Measurements from ENCODE around the gene UBL3. TPM values are rescaled to one million over a fixed set of nuclear protein-coding genes. Genes with fewer than 3 reads are reported as not detected.

Gene UBL3
- total RNA-seq, 1 experiment from 2014 or later, result 10.7 TPM

DNA sequence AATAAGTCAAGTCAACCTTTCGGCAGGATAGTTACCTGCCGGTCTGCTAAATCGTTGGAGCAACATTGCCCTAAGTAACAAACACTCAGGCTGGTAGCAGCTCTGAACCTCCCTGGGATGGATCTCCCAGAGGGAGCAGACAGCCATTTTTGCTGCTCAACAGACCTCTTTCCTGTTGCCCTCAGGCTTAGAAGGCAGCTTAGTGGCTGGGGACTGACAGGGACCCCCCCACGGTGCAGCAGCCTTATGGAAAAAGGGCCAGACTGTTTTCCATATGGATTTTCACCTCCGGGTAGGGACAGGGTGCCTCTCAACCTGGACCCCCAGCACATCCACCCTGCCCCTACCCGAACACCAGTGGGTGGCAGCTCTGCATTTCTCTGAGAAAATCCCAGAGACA, 49.7 kb downstream of the UBL3 start:
- H3K36me3 ChIP-seq (ENCODE audit: control insufficient read depth in 1 of 2, insufficient read depth in 2 of 2, low read length in 2 of 2), result no peaks in the 10 kb centered on the region
- ChIA-PET CTCF (no interaction called here), RAD21 (ENCODE audit: low non-redundant PET in 1 of 2, low total read pairs in 2 of 2, uncharacterized antibody in 2 of 2, unreplicated experiment in 2 of 2) (no interaction called here), POLR2A (no interaction called here)
- no peak overlapping the region for H2AFZ ChIP-seq (ENCODE audit: low read depth, low read length, poor library complexity, severe bottlenecking)
- H3K27ac ChIP-seq (ENCODE audit: low read depth, low read length), result no peak overlapping the region
- BruUV-seq (replicated peaks), result no TSS peak
- no peak for DNase-seq (ENCODE audit: low read depth, low spot score)
- H4K20me1 ChIP-seq (ENCODE audit: insufficient read depth), result no peaks in the 10 kb centered on the region
- TF ChIP-seq SP1 (IDR thresholded peaks at IDR 0.05; ENCODE audit: low read depth) (no peak), ZFX (IDR thresholded peaks at IDR 0.05) (no peak), SRF (IDR thresholded peaks at IDR 0.05; ENCODE audit: low read depth) (no peak), POLR2AphosphoS5 (IDR thresholded peaks at IDR 0.05; ENCODE audit: low read depth, low read length) (no peak), TCF7L2 (IDR thresholded peaks at IDR 0.05; ENCODE audit: borderline replicate concordance, extremely low read depth, insufficient read depth, insufficient read length) (no peak), EZH2 (IDR thresholded peaks at IDR 0.05) (no peak), ELF1 (IDR thresholded peaks at IDR 0.05; ENCODE audit: borderline replicate concordance, low read depth) (no peak), EZH2phosphoT487 (IDR thresholded peaks at IDR 0.05; ENCODE audit: borderline replicate concordance) (no peak), ZNF274 (IDR thresholded peaks at IDR 0.05; ENCODE audit: low read depth, low read length) (no peak), CBX3 (IDR thresholded peaks at IDR 0.05; ENCODE audit: low read depth) (no peak)
- TF ChIP-seq, protein P1, sequence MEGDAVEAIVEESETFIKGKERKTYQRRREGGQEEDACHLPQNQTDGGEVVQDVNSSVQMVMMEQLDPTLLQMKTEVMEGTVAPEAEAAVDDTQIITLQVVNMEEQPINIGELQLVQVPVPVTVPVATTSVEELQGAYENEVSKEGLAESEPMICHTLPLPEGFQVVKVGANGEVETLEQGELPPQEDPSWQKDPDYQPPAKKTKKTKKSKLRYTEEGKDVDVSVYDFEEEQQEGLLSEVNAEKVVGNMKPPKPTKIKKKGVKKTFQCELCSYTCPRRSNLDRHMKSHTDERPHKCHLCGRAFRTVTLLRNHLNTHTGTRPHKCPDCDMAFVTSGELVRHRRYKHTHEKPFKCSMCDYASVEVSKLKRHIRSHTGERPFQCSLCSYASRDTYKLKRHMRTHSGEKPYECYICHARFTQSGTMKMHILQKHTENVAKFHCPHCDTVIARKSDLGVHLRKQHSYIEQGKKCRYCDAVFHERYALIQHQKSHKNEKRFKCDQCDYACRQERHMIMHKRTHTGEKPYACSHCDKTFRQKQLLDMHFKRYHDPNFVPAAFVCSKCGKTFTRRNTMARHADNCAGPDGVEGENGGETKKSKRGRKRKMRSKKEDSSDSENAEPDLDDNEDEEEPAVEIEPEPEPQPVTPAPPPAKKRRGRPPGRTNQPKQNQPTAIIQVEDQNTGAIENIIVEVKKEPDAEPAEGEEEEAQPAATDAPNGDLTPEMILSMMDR (IDR thresholded peaks at IDR 0.05 in 2 of 3, conservative IDR thresholded peaks at IDR 0.05 in 1 of 3; ENCODE audit: borderline replicate concordance in 1 of 3, insufficient read depth in 1 of 3, low read depth in 2 of 3, low read length in 2 of 3), result no peak
- TF ChIP-seq, protein P2, sequence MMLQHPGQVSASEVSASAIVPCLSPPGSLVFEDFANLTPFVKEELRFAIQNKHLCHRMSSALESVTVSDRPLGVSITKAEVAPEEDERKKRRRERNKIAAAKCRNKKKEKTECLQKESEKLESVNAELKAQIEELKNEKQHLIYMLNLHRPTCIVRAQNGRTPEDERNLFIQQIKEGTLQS (IDR thresholded peaks at IDR 0.05), result no peak
- TF ChIP-seq, protein P3, sequence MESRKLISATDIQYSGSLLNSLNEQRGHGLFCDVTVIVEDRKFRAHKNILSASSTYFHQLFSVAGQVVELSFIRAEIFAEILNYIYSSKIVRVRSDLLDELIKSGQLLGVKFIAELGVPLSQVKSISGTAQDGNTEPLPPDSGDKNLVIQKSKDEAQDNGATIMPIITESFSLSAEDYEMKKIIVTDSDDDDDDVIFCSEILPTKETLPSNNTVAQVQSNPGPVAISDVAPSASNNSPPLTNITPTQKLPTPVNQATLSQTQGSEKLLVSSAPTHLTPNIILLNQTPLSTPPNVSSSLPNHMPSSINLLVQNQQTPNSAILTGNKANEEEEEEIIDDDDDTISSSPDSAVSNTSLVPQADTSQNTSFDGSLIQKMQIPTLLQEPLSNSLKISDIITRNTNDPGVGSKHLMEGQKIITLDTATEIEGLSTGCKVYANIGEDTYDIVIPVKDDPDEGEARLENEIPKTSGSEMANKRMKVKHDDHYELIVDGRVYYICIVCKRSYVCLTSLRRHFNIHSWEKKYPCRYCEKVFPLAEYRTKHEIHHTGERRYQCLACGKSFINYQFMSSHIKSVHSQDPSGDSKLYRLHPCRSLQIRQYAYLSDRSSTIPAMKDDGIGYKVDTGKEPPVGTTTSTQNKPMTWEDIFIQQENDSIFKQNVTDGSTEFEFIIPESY (IDR thresholded peaks at IDR 0.05; ENCODE audit: extremely low read depth, insufficient replicate concordance, low read length), result no peak
- no peaks in the 10 kb centered on the region for H3K4me1 ChIP-seq (ENCODE audit: control insufficient read depth in 1 of 2, insufficient read depth in 2 of 2, low read length in 2 of 2)
- no peaks in the 10 kb centered on the region for H3K79me2 ChIP-seq (ENCODE audit: insufficient read depth, low read length)
- no peaks in the 10 kb centered on the region for H3K9me3 ChIP-seq (ENCODE audit: control insufficient read depth in 1 of 2, insufficient read depth in 1 of 2, low read depth in 1 of 2, low read length in 2 of 2)
- no peak for ATAC-seq
- no peaks in the 10 kb centered on the region for H3K9me2 ChIP-seq (ENCODE audit: insufficient read depth)
- H3K4me2 ChIP-seq (ENCODE audit: low read length), result no peak overlapping the region
- intact Hi-C loops (cut with micrococcal nuclease), result no loop called here
- H3K27me3 ChIP-seq (ENCODE audit: insufficient read depth, low read length), result no peaks in the 10 kb centered on the region
- no peak overlapping the region for H3K9ac ChIP-seq (ENCODE audit: low read length)
- no peak overlapping the region for H3K4me3 ChIP-seq (replicated peaks in 1 of 2; ENCODE audit: low read depth in 1 of 2, low read length in 2 of 2)
